GM12873 (cell line): ENCODE data around the gene CENPF.

Source experiments
- TF ChIP-seq, protein P1 (sequence below): IDR thresholded peaks from 2 replicates; pipeline ENCODE4 v1.5.1; 2012; ENCODE audit warnings: low read depth, mild to moderate bottlenecking, moderate library complexity, low read length, control low read depth; ENCODE audit not compliant: insufficient read depth; ENCODE audit errors: missing control alignments

Gene CENPF

DNA sequence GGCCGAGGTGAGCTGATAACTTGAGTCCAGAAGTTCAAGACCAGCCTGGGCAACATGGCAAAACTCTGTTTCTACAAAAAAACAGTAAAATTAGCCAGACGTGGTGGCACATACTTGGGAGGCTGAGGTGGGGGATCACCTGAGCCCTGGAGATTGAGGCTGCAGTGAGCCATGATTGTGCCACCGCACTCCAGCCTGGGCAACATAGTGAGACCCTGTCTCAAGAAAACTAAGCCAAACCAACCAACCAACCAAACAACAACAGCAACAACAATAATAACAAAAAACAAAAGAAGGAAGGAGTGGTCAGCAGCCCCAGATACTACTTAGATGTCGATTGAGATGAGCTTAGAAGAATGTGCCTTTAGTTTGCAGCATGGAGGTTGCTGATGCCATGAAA lies 47.7 kb downstream of the CENPF start:
- TF ChIP-seq, protein P1, sequence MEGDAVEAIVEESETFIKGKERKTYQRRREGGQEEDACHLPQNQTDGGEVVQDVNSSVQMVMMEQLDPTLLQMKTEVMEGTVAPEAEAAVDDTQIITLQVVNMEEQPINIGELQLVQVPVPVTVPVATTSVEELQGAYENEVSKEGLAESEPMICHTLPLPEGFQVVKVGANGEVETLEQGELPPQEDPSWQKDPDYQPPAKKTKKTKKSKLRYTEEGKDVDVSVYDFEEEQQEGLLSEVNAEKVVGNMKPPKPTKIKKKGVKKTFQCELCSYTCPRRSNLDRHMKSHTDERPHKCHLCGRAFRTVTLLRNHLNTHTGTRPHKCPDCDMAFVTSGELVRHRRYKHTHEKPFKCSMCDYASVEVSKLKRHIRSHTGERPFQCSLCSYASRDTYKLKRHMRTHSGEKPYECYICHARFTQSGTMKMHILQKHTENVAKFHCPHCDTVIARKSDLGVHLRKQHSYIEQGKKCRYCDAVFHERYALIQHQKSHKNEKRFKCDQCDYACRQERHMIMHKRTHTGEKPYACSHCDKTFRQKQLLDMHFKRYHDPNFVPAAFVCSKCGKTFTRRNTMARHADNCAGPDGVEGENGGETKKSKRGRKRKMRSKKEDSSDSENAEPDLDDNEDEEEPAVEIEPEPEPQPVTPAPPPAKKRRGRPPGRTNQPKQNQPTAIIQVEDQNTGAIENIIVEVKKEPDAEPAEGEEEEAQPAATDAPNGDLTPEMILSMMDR = no peak

DNA sequence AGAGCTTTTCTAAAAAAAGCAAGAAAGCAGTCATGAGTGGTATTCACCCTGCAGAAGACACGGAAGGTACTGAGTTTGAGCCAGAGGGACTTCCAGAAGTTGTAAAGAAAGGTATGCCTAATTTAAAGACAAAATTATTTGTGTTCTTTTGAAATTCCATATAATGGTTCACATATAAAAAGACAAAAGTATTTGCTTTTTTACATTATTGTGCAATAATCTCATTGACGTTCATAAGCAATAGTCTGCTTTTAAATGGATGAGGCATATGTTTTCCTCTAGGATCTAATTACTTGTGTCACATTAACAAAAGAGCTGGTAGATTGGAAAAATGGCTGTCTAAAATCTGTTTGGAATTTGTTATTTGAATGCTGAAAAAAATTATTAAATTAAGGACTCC lies 54.3 kb downstream of the CENPF start:
- TF ChIP-seq, protein P1 = no peak

DNA sequence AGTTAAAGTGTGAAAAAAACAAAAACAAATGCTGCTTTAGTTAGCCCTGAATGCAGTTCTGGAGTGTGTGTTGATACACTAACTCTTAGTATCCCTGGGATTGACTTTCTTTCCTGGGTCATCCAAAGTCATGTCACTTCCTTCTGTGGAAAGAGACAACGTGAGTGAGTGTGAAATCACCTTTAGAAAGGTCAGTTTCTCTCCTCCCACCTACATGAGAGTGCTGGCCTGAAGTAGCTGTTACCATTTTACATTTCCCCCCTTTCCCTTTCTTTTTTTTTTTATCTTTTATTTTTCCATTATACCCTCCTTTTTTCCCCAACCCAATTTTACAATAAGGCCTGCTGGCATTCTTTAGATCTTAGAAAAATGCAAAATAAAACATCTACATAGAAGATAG lies 55.2 kb downstream of the CENPF start:
- TF ChIP-seq, protein P1 = no peak

DNA sequence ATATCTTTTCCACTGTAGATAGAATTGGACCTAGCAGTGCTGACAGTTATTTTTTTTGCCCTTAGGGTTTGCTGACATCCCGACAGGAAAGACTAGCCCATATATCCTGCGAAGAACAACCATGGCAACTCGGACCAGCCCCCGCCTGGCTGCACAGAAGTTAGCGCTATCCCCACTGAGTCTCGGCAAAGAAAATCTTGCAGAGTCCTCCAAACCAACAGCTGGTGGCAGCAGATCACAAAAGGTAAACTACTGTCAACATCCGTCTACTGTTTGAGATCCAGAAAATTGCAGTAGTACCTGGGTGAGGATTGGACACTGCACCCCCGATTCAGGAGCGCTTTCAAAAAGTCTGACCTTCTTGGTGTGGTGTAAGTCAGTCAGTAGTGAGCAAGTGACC lies 55.8 kb downstream of the CENPF start:
- TF ChIP-seq, protein P1 = peak; percentile 5

DNA sequence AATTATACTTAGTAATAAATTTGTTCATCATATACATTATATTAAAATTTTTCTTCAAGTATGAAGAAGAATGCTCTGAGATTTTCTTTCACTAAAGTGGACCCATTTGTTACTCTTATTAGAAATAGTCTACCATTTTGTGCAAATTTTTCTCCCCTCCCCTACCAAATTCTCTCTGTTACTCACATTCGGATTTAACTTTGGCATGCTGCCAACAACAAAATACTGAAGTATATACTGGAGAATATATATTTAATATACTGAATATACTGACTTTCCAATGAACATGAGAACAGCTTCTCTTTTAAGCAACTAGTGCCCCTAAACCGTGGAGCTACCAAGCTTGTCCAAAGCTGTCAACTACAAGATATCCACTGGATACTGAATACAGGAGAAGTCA lies 57.2 kb downstream of the CENPF start:
- TF ChIP-seq, protein P1 = no peak

DNA sequence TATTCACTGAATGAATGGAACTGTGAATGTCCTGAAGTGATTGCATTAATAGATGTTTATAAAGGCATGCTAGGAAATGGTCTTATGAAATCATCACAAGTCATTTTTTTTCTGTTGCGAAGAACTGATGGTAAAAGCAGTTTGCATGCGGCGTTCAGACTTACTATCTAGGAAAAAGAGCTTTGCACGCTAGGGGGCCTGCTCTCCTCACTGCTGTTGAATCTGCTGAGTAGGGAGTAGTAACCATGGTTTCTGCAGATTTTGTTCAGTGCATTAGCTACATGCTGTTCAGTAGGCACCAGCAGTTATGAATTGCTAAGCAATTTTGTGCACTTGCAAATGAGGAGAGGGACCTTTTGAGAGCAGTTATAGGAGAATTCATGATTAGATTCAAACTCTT lies 57.9 kb downstream of the CENPF start:
- TF ChIP-seq, protein P1 = no peak

DNA sequence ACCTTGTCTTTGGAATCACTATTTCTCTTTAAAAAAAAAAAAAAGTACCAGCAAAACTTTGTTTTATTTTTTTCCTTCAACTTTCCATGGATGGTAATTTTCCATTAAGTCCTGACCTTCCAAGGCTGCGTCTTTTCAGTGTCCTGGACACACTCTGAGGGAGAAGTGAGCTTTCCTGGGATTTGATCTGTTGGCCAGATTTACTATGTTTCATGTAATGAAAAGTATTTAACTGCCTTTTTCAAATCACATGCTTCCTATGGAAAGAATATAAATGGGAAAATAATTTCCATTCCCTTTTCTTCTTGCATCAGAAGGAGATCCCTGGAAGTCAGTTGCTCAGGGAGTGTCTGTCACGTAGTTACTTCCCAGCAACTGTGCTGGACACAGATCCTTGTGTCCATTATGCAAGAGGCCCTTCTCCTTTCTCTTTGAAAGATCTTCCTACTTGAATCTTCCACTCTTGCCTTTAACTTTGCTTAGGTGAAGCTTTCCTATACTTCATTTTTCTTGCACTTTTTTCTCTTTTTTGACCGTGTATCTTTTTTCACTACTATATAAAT lies 59.3 kb downstream of the CENPF start:
- TF ChIP-seq, protein P1 = no peak
